Measurements from ENCODE around the gene UCHL5.

DNA sequence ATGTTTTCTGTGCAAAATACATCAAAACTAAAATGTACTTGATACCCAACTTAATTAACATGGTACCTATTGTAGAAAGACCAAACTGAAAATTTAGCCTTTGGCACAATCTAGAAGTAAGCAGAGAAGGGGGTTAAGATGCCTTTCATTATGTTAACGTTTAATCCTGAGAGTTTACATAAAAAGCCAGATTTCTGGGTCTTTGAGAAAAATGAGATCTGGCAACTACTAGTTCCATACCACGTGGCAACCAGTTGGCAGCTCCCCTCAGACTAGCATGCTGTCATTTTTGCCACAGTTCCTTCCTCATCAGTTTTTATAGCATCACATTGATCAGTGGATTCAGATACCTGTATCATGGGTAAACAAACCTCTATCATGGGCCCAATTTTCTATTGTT, 1.8 kb upstream of the UCHL5 start:
- TF ChIP-seq EP300 (IDR thresholded peaks at IDR 0.05; ENCODE audit: borderline replicate concordance) = no peak
- TF ChIP-seq, protein P1, sequence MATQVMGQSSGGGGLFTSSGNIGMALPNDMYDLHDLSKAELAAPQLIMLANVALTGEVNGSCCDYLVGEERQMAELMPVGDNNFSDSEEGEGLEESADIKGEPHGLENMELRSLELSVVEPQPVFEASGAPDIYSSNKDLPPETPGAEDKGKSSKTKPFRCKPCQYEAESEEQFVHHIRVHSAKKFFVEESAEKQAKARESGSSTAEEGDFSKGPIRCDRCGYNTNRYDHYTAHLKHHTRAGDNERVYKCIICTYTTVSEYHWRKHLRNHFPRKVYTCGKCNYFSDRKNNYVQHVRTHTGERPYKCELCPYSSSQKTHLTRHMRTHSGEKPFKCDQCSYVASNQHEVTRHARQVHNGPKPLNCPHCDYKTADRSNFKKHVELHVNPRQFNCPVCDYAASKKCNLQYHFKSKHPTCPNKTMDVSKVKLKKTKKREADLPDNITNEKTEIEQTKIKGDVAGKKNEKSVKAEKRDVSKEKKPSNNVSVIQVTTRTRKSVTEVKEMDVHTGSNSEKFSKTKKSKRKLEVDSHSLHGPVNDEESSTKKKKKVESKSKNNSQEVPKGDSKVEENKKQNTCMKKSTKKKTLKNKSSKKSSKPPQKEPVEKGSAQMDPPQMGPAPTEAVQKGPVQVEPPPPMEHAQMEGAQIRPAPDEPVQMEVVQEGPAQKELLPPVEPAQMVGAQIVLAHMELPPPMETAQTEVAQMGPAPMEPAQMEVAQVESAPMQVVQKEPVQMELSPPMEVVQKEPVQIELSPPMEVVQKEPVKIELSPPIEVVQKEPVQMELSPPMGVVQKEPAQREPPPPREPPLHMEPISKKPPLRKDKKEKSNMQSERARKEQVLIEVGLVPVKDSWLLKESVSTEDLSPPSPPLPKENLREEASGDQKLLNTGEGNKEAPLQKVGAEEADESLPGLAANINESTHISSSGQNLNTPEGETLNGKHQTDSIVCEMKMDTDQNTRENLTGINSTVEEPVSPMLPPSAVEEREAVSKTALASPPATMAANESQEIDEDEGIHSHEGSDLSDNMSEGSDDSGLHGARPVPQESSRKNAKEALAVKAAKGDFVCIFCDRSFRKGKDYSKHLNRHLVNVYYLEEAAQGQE (IDR thresholded peaks at IDR 0.05; ENCODE audit: low read depth) = no peak
- TF ChIP-seq RAD21 (IDR thresholded peaks at IDR 0.05; ENCODE audit: low read depth) = no peak
- TF ChIP-seq YY1 (IDR thresholded peaks at IDR 0.05; ENCODE audit: low read depth) = no peak
- no peak for TF ChIP-seq FOXM1 (IDR thresholded peaks at IDR 0.05; ENCODE audit: borderline replicate concordance, low read depth)
- TF ChIP-seq TCF12 (IDR thresholded peaks at IDR 0.05; ENCODE audit: low read depth) = no peak
- TF ChIP-seq, protein P2, sequence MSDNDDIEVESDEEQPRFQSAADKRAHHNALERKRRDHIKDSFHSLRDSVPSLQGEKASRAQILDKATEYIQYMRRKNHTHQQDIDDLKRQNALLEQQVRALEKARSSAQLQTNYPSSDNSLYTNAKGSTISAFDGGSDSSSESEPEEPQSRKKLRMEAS (IDR thresholded peaks at IDR 0.05) = no peak
- TF ChIP-seq, protein P3, sequence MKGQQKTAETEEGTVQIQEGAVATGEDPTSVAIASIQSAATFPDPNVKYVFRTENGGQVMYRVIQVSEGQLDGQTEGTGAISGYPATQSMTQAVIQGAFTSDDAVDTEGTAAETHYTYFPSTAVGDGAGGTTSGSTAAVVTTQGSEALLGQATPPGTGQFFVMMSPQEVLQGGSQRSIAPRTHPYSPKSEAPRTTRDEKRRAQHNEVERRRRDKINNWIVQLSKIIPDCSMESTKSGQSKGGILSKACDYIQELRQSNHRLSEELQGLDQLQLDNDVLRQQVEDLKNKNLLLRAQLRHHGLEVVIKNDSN (IDR thresholded peaks at IDR 0.05) = no peak
- TF ChIP-seq EGR1 (IDR thresholded peaks at IDR 0.05) = no peak
- no peak for TF ChIP-seq ZBTB7A (IDR thresholded peaks at IDR 0.05; ENCODE audit: low read depth)
- no peak for TF ChIP-seq TAF1 (IDR thresholded peaks at IDR 0.05; ENCODE audit: low read depth)
- no peak for TF ChIP-seq CREB1 (IDR thresholded peaks at IDR 0.05; ENCODE audit: low read depth)
- TF ChIP-seq TEAD4 (IDR thresholded peaks at IDR 0.05) = no peak
